GM12878 (cell line): ENCODE measurements around the gene LNX2. TPM values are rescaled to one million over a fixed set of nuclear protein-coding genes. Genes with fewer than 3 reads are reported as not detected.

ENCODE experiments used
- ATAC-seq: fragments of 200-7000 bp; cut with Tn5 transposase; 3 replicates; pipeline ENCODE4 v1.9.1; 2020; ENCODE audit warnings: mild to moderate bottlenecking, moderate library complexity
- BruUV-seq: library from RNA; stranded (reverse); fragments of 400-500 nt; replicated peaks from 2 replicates; lab custom pipeline; 2021; lab: Mats Ljungman, UMichigan
- CTCF ChIA-PET: fragments of 300-600 bp; sonication (Branson Sonifier 250); formaldehyde crosslinking; extraction: SDS; loops from one replicate; lab custom pipeline; 2021; ENCODE audit warnings: inconsistent platforms; lab: Yijun Ruan, JAX
- POLR2A ChIA-PET: fragments of 350-600 bp; formaldehyde crosslinking; extraction: SDS; loops from one replicate; lab custom pipeline; 2021; ENCODE audit warnings: inconsistent platforms; lab: Charles Lee
- RAD21 ChIA-PET: fragments of 300-600 bp; sonication (Branson Sonifier 250); formaldehyde crosslinking; loops from one replicate; lab custom pipeline; 2023; ENCODE audit warnings: antibody characterized with exemption; ENCODE audit not compliant: unreplicated experiment; lab: Charles Lee
- SMC1A ChIA-PET: fragments of 300-600 bp; sonication (Branson Sonifier 250); formaldehyde crosslinking; loops from one replicate; lab custom pipeline; 2023; ENCODE audit not compliant: unreplicated experiment, uncharacterized antibody; lab: Charles Lee
- DNase-seq: peaks from one replicate; pipeline ENCODE4 v3.0.0-alpha.2; 2011; ENCODE audit warnings: low read depth, low spot score
- FAIRE-seq: peaks from 3 replicates; lab custom pipeline; 2011; peaks lifted over from hg19 to GRCh38; lab: Jason Lieb, UNC
- H2AFZ ChIP-seq: 2 replicates; pipeline ENCODE4 v1.6.0; 2011; ENCODE audit warnings: low read depth, low read length, control low read depth; ENCODE audit not compliant: control insufficient read depth
- H3K27ac ChIP-seq: 2 replicates; pipeline ENCODE4 v1.5.1; 2011; ENCODE audit warnings: control low read depth; ENCODE audit not compliant: control insufficient read depth, insufficient read depth
- H3K27me3 ChIP-seq, 2 experiments: replicated peaks in 1 of 2; 2 replicates each; pipeline versions ENCODE4 v1.6.0 to v1.6.1; 2011; ENCODE audit warnings: low read length in 1 of 2; ENCODE audit not compliant: control insufficient read depth in 2 of 2, insufficient read depth in 2 of 2
- H3K36me3 ChIP-seq, 2 experiments: 2 replicates each; pipeline ENCODE4 v1.5.1; 2011; ENCODE audit warnings: low read length in 1 of 2; ENCODE audit not compliant: control insufficient read depth in 2 of 2, insufficient read depth in 2 of 2
- H3K4me1 ChIP-seq: 2 replicates; pipeline ENCODE4 v1.6.1; 2011; ENCODE audit warnings: mild to moderate bottlenecking, low read length, moderate library complexity, mixed read lengths; ENCODE audit not compliant: control insufficient read depth, insufficient read depth
- H3K4me2 ChIP-seq: 2 replicates; pipeline ENCODE4 v1.6.0; 2011; ENCODE audit warnings: control low read depth; ENCODE audit not compliant: control insufficient read depth, insufficient read depth
- H3K4me3 ChIP-seq: fragments of 200-600 bp; sonication (generic); 2 replicates; pipeline ENCODE4 v1.5.1; 2016
- H3K79me2 ChIP-seq: 2 replicates; pipeline ENCODE4 v1.6.0; 2011; ENCODE audit warnings: low read length; ENCODE audit not compliant: control insufficient read depth, insufficient read depth
- H3K9ac ChIP-seq: 2 replicates; pipeline ENCODE4 v1.8.0; 2011; ENCODE audit warnings: low read length, control low read depth, mixed read lengths; ENCODE audit not compliant: control insufficient read depth, insufficient read depth
- H3K9me3 ChIP-seq: replicated peaks from 3 replicates; pipeline ENCODE4 v1.5.1; 2011; ENCODE audit warnings: mild to moderate bottlenecking, low read length; ENCODE audit not compliant: control insufficient read depth, insufficient read depth
- H4K20me1 ChIP-seq: 2 replicates; pipeline ENCODE4 v1.6.0; 2011; ENCODE audit not compliant: control insufficient read depth, insufficient read depth
- EED ChIP-seq: sonication (generic); IDR thresholded peaks from 2 replicates; pipeline ENCODE4 v1.6.1; 2016; ENCODE audit warnings: antibody characterized with exemption, low read depth
- IKZF2 ChIP-seq, 2 experiments: fragments of 450-650 bp; IDR thresholded peaks; 2 replicates each; pipeline ENCODE4 v1.6.1; 2017; ENCODE audit warnings: mild to moderate bottlenecking in 2 of 2, moderate library complexity in 2 of 2
- MTA2 ChIP-seq: fragments of 450-650 bp; IDR thresholded peaks from 2 replicates; pipeline ENCODE4 v1.6.1; 2016; ENCODE audit warnings: low read depth, mild to moderate bottlenecking, moderate library complexity
- NFYA ChIP-seq: IDR thresholded peaks from 2 replicates; pipeline ENCODE4 v1.6.1; 2011; ENCODE audit warnings: low read depth, mild to moderate bottlenecking, low read length, improper control_type of control experiment, borderline replicate concordance
- TCF12 ChIP-seq: IDR thresholded peaks from 2 replicates; pipeline ENCODE4 v1.6.1; 2011; ENCODE audit warnings: low read depth, mild to moderate bottlenecking, low read length
- WGBS: methylation state at CpG from one replicate; pipeline ENCODE4 v1.1.6; 2016; ENCODE audit warnings: low lambda C conversion rate; ENCODE audit not compliant: insufficient replicate concordance, insufficient coverage; ENCODE audit errors: missing lambda C conversion rate; 5-methylcytosine and 5-hydroxymethylcytosine counted together
- in situ Hi-C: fragments of 300-500 bp; cut with MboI; formaldehyde crosslinking; loops from 9 replicates; pipeline ENCODE4 v1.14.3; 2018; ENCODE audit warnings: mixed read lengths
- intact Hi-C: fragments of 100-400 bp; cut with micrococcal nuclease; formaldehyde crosslinking; loops from one replicate; pipeline ENCODE4 v1.14.2; 2022; ENCODE audit not compliant: unreplicated experiment
- polyA plus RNA-seq, 11 experiments: library from polyadenylated mRNA; depleted of rRNA in 4 of 11; unstranded in 6 of 11; stranded (reverse) in 5 of 11; fragments of >200 nt; fragmentation: Nextera tagmentation in 4 of 11; fragmentation: Illumina TruSeq in 1 of 11; extraction: Ambion mirVana in 4 of 11; extraction: Trizol in 1 of 11; gene quantifications; 1 replicate in 1 of 11; 2 replicates in 10 of 11; pipeline versions ENCODE4 v1.2.1 to v1.2.3, GENCODE V29; 2011 to 2016; ENCODE audit warnings: inconsistent platforms in 2 of 11, missing spikeins in 2 of 11, low read depth in 1 of 11
- total RNA-seq, 4 experiments: library from RNA; depleted of rRNA in 3 of 4; stranded (reverse); fragments of >200 nt in 3 of 4; fragmentation: Illumina TruSeq in 1 of 4; extraction: Trizol in 1 of 4; gene quantifications; 2 replicates each; pipeline versions ENCODE4 v1.2.1 to v1.2.3, GENCODE V29; 2013 to 2021
- TF ChIP-seq, protein P1 (sequence below): IDR thresholded peaks from 2 replicates; pipeline ENCODE4 v1.6.1; 2012; ENCODE audit warnings: low read depth, low read length, improper control_type of control experiment
- TF ChIP-seq, protein P2 (sequence below): fragments of 450-650 bp; IDR thresholded peaks from 2 replicates; pipeline ENCODE4 v1.6.1; 2017; ENCODE audit warnings: borderline replicate concordance
- TF ChIP-seq, protein P3 (sequence below): fragments of 450-650 bp; IDR thresholded peaks from 2 replicates; pipeline ENCODE4 v1.6.1; 2018; ENCODE audit warnings: borderline replicate concordance, mild to moderate bottlenecking; ENCODE audit not compliant: partially characterized antibody

Gene LNX2
- total and polyA plus RNA-seq, 10 of the 15 experiments (the other 5 are each of a cell fraction or from before 2014, with no cell fraction given) = 1.3 to 7.7 (median 4.4) TPM

DNA sequence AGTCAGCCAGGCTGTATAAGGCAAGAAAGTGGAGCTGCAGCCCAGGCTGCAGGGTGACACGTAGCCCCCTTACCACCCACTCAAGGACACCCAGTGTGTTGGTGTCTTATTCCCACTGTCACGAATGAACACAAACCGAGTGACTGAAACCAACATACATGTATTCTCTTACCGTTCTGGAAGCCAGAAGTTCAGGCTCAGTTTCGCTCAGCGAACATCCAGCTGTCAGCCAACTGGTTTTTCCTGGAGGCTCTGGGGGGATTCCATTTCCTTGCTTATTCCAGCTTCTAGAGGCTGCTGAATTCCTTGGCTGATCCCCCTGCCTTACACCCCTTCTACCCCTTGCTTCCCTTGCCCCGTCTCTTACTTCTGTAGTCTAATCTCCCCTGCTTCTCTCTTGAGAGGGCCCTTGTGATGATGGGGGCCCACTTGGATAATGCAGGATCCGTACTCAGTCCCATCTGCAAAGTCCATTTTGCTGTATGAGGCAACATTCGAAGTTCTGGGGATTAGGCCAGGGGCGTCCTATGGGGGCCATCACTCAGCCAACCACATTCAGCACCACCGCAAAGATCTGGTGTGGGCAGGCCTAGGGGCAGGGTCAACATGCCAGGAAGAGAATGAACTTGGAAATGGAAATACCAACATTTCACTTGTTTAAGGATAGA is 122.6 kb downstream of the LNX2 start (continued):
- TF ChIP-seq, protein P1, sequence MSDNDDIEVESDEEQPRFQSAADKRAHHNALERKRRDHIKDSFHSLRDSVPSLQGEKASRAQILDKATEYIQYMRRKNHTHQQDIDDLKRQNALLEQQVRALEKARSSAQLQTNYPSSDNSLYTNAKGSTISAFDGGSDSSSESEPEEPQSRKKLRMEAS = no peak
- TF ChIP-seq NFYA = no peak
- TF ChIP-seq MTA2 = no peak
- no peak for TF ChIP-seq EED

DNA sequence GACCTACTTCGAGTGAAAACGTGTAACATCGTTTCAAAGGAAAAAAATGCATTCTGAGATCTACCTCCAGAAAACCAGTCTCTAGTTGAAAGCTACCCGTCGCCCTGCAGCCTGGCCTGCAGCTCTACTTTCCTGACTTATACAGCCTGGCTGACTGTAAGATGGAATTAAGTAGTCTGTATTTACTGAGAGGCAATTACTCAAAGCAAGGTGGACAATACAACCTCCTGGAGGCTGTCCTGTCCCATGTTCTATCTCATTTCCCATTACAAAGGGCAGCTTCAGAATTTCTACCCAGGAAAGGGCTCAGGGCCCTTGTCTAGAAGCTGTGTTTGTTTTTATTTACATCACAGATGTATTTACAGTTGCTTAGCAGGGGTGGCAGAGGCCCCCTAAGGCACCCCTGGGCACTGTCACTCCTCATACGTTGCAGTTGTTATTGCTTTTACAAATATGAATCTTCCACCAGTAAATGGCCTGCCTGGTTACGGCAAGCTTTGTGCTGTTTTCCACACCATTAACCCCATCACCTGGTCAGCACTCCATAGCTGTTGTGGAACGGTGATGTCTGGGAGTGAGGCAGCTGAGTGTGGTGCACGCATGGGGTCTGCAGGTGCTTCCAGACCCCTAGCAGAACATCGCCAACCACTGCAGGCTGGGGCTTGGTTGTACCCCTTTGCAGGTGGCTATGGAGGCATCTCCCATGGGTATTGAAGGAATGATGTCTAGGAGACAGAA is 123.6 kb downstream of the LNX2 start:
- Histone ChIP-seq H3K79me2 (no peaks in the 10 kb centered on the region), H3K36me3 (no peaks in the 10 kb centered on the region), H4K20me1 (no peaks in the 10 kb centered on the region), H3K27ac (no peak overlapping the region), H3K9me3 (no peaks in the 10 kb centered on the region), H2AFZ (no peak overlapping the region), H3K4me1 (no peaks in the 10 kb centered on the region), H3K9ac (no peak overlapping the region), H3K4me3 (no peak overlapping the region), H3K27me3 (no peaks in the 10 kb centered on the region), H3K4me2 (no peak overlapping the region)
- ATAC-seq (no peak), DNase-seq (no peak), FAIRE-seq (no peak)
- ChIA-PET POLR2A (no interaction called here), CTCF (interaction anchor here (1.4 kb wide), 1 partner anchor 334 kb away, joined by 3 read pairs; no protein-coding TSS in a partner anchor), SMC1A (interaction anchor here (0.6 kb wide), 1 partner anchor 108 kb away, joined by 3 read pairs; no protein-coding TSS in a partner anchor), RAD21 (no interaction called here)
- BruUV-seq = no TSS peak
- in situ Hi-C loops (no loop called here), intact Hi-C loops (no loop called here)
- TF ChIP-seq, protein P2, sequence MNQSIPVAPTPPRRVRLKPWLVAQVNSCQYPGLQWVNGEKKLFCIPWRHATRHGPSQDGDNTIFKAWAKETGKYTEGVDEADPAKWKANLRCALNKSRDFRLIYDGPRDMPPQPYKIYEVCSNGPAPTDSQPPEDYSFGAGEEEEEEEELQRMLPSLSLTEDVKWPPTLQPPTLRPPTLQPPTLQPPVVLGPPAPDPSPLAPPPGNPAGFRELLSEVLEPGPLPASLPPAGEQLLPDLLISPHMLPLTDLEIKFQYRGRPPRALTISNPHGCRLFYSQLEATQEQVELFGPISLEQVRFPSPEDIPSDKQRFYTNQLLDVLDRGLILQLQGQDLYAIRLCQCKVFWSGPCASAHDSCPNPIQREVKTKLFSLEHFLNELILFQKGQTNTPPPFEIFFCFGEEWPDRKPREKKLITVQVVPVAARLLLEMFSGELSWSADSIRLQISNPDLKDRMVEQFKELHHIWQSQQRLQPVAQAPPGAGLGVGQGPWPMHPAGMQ = no peak
- TF ChIP-seq IKZF2 (IDR thresholded peaks at IDR 0.05) (no peak), TCF12 (no peak)
- TF ChIP-seq, protein P3, sequence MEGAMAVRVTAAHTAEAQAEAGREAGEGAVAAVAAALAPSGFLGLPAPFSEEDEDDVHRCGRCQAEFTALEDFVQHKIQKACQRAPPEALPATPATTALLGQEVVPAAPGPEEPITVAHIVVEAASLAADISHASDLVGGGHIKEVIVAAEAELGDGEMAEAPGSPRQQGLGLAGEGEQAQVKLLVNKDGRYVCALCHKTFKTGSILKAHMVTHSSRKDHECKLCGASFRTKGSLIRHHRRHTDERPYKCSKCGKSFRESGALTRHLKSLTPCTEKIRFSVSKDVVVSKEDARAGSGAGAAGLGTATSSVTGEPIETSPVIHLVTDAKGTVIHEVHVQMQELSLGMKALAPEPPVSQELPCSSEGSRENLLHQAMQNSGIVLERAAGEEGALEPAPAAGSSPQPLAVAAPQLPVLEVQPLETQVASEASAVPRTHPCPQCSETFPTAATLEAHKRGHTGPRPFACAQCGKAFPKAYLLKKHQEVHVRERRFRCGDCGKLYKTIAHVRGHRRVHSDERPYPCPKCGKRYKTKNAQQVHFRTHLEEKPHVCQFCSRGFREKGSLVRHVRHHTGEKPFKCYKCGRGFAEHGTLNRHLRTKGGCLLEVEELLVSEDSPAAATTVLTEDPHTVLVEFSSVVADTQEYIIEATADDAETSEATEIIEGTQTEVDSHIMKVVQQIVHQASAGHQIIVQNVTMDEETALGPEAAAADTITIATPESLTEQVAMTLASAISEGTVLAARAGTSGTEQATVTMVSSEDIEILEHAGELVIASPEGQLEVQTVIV = no peak
- WGBS = 24% methylated on average over 10 of the region's 10 CpGs
